ENCODE data around the gene THSD7B. TPM values are rescaled to one million over a fixed set of nuclear protein-coding genes. Genes with fewer than 3 reads are reported as not detected.

THSD7B gene
- total RNA-seq, 1 donor from 2014 or later = not detected

- peaks cover 3% of the 10 kb centered on the region for H3K9me3 Mint-ChIP-seq (ENCODE audit: unreplicated experiment)
- peak overlapping the region; percentile 51 for H3K4me3 Mint-ChIP-seq (ENCODE audit: unreplicated experiment)
- peaks cover 62% of the 10 kb centered on the region for H3K27me3 Mint-ChIP-seq (ENCODE audit: unreplicated experiment)
- H3K36me3 Mint-ChIP-seq (ENCODE audit: unreplicated experiment) = no peaks in the 10 kb centered on the region
- no peak overlapping the region for H3K27ac Mint-ChIP-seq (ENCODE audit: unreplicated experiment)
- no peak for DNase-seq (ENCODE audit: extremely low spot score, unreplicated experiment)
- H3K4me1 Mint-ChIP-seq (ENCODE audit: unreplicated experiment) = peaks cover 15% of the 10 kb centered on the region
- TF ChIP-seq CTCF (IDR thresholded peaks at IDR 0.05) = no peak
Measured at GRCh38 chr2:136764452-136765255, 691 bp upstream of the THSD7B start.

- peaks cover 62% of the 10 kb centered on the region for H3K27me3 Mint-ChIP-seq (ENCODE audit: unreplicated experiment)
- H3K4me3 Mint-ChIP-seq (ENCODE audit: unreplicated experiment) = peak overlapping the region; percentile 57
- H3K36me3 Mint-ChIP-seq (ENCODE audit: unreplicated experiment) = no peaks in the 10 kb centered on the region
- no peak for DNase-seq (ENCODE audit: extremely low spot score, unreplicated experiment)
- H3K9me3 Mint-ChIP-seq (ENCODE audit: unreplicated experiment) = no peaks in the 10 kb centered on the region
- TF ChIP-seq CTCF (IDR thresholded peaks at IDR 0.05) = no peak
- H3K4me1 Mint-ChIP-seq (ENCODE audit: unreplicated experiment) = peaks cover 15% of the 10 kb centered on the region
- H3K27ac Mint-ChIP-seq (ENCODE audit: unreplicated experiment) = no peak overlapping the region
Measured at GRCh38 chr2:136766073-136766404, 694 bp downstream of the THSD7B start.

- TF ChIP-seq CTCF (IDR thresholded peaks at IDR 0.05) = no peak
- Mint-ChIP-seq H3K36me3 (ENCODE audit: unreplicated experiment) (no peaks in the 10 kb centered on the region), H3K27ac (ENCODE audit: unreplicated experiment) (no peak overlapping the region), H3K4me1 (ENCODE audit: unreplicated experiment) (peaks cover 15% of the 10 kb centered on the region), H3K9me3 (ENCODE audit: unreplicated experiment) (no peaks in the 10 kb centered on the region), H3K4me3 (ENCODE audit: unreplicated experiment) (no peak overlapping the region), H3K27me3 (ENCODE audit: unreplicated experiment) (peaks cover 61% of the 10 kb centered on the region)
- DNase-seq (ENCODE audit: extremely low spot score, unreplicated experiment) = no peak
Measured at GRCh38 chr2:136767030-136767429, 1.7 kb downstream of the THSD7B start.

- peaks cover 10% of the 10 kb centered on the region for H3K4me1 Mint-ChIP-seq (ENCODE audit: unreplicated experiment)
- no peak overlapping the region for H3K27ac Mint-ChIP-seq (ENCODE audit: unreplicated experiment)
- H3K9me3 Mint-ChIP-seq (ENCODE audit: unreplicated experiment) = no peaks in the 10 kb centered on the region
Measured at GRCh38 chr2:136769871-136770270, 4.5 kb downstream of the THSD7B start.

More at GRCh38 chr2:136769871-136770270, 4.5 kb downstream of the THSD7B start:
- H3K27me3 Mint-ChIP-seq (ENCODE audit: unreplicated experiment) = peaks cover 36% of the 10 kb centered on the region
- TF ChIP-seq CTCF (IDR thresholded peaks at IDR 0.05) = no peak
- no peak overlapping the region for H3K4me3 Mint-ChIP-seq (ENCODE audit: unreplicated experiment)
- H3K36me3 Mint-ChIP-seq (ENCODE audit: unreplicated experiment) = no peaks in the 10 kb centered on the region
- DNase-seq (ENCODE audit: extremely low spot score, unreplicated experiment) = no peak

Measured in osteocyte (in vitro differentiated cells).